HEK293 (cell line): ENCODE measurements around the gene ASXL2.
A peak's percentile ranks its signal among the peaks of the same experiment; 100 is the strongest.

Experiments used
- CTCF ChIA-PET: fragments of 350-600 bp; formaldehyde crosslinking; extraction: SDS; loops from one replicate; lab custom pipeline; 2021; ENCODE audit warnings: antibody characterized with exemption; lab: Yijun Ruan, JAX
- POLR2A ChIA-PET: fragments of 300-600 bp; formaldehyde crosslinking; extraction: SDS; loops from one replicate; lab custom pipeline; 2020; ENCODE audit warnings: antibody characterized with exemption, inconsistent platforms; lab: Yijun Ruan, JAX
- H3K27ac ChIP-seq: fragments of 200-500 bp; sonication (Bioruptor generic); 2 replicates; pipeline ENCODE4 v1.5.1; 2014; ENCODE audit warnings: low read depth, low read length, control low read depth, inconsistent platforms; ENCODE audit errors: extremely low read depth
- H3K36me3 ChIP-seq, 2 experiments: fragments of 200-500 bp in 1 of 2; sonication (Bioruptor generic) in 1 of 2; 1 replicate in 1 of 2; 2 replicates in 1 of 2; pipeline ENCODE4 v1.5.1; 2014 to 2017; ENCODE audit warnings: inconsistent platforms in 2 of 2, low read length in 2 of 2; ENCODE audit not compliant: control insufficient read depth in 2 of 2, insufficient read depth in 1 of 2
- H3K4me1 ChIP-seq: fragments of 200-500 bp; sonication (Bioruptor generic); 2 replicates; pipeline ENCODE4 v1.5.1; 2014; ENCODE audit warnings: mild to moderate bottlenecking, low read length, inconsistent platforms; ENCODE audit not compliant: control insufficient read depth, insufficient read depth
- H3K4me3 ChIP-seq: 2 replicates; pipeline ENCODE4 v1.5.1; 2011; ENCODE audit warnings: low read depth, mild to moderate bottlenecking, control low read depth, low read length, moderate library complexity
- H3K9me3 ChIP-seq: fragments of 200-500 bp; sonication (Bioruptor generic); 2 replicates; pipeline ENCODE4 v1.5.1; 2014; ENCODE audit warnings: low read depth, low read length, inconsistent platforms; ENCODE audit not compliant: control insufficient read depth, insufficient read depth
- GFI1B ChIP-seq: fragments of 450-650 bp; formaldehyde crosslinking; IDR thresholded peaks from 2 replicates; pipeline ENCODE4 v1.5.1; 2016; ENCODE audit warnings: missing biosample characterization, missing genetic modification characterization
- GLIS1 ChIP-seq: fragments of 450-650 bp; formaldehyde crosslinking; IDR thresholded peaks from 2 replicates; pipeline ENCODE4 v1.5.1; 2016; ENCODE audit warnings: missing biosample characterization, missing genetic modification characterization
- KLF9 ChIP-seq: fragments of 450-650 bp; formaldehyde crosslinking; IDR thresholded peaks from 2 replicates; pipeline ENCODE4 v1.5.1; 2016; ENCODE audit warnings: missing biosample characterization, missing genetic modification characterization, low read depth
- MZF1 ChIP-seq: fragments of 450-650 bp; formaldehyde crosslinking; IDR thresholded peaks from 2 replicates; pipeline ENCODE4 v1.5.1; 2017; ENCODE audit warnings: missing biosample characterization, missing genetic modification characterization, borderline replicate concordance
- SETDB1 ChIP-seq: IDR thresholded peaks from one replicate; pipeline ENCODE4 v1.6.1; 2017; ENCODE audit warnings: mild to moderate bottlenecking, low read length, moderate library complexity, mixed read lengths; ENCODE audit not compliant: insufficient read length
- SP3 ChIP-seq: fragments of 450-650 bp; formaldehyde crosslinking; IDR thresholded peaks from 2 replicates; pipeline ENCODE4 v1.5.1; 2016; ENCODE audit warnings: missing biosample characterization, missing genetic modification characterization
- ZNF248 ChIP-seq: fragments of 450-650 bp; formaldehyde crosslinking; IDR thresholded peaks from 2 replicates; pipeline ENCODE4 v1.5.1; 2017; ENCODE audit warnings: missing biosample characterization, missing genetic modification characterization
- ZNF350 ChIP-seq: fragments of 450-650 bp; formaldehyde crosslinking; IDR thresholded peaks from 2 replicates; pipeline ENCODE4 v1.5.0; 2017; ENCODE audit warnings: missing biosample characterization, mild to moderate bottlenecking, missing genetic modification characterization
- ZNF521 ChIP-seq: fragments of 450-650 bp; formaldehyde crosslinking; IDR thresholded peaks from 2 replicates; pipeline ENCODE4 v1.5.1; 2017; ENCODE audit warnings: missing biosample characterization, mild to moderate bottlenecking, missing genetic modification characterization
- ZNF621 ChIP-seq: fragments of 450-650 bp; formaldehyde crosslinking; IDR thresholded peaks from 2 replicates; pipeline ENCODE4 v1.5.1; 2017; ENCODE audit warnings: missing biosample characterization, missing genetic modification characterization
- ZNF792 ChIP-seq: fragments of 450-650 bp; formaldehyde crosslinking; IDR thresholded peaks from 2 replicates; pipeline ENCODE4 v1.5.1; 2016; ENCODE audit warnings: missing biosample characterization, missing genetic modification characterization
- TF ChIP-seq, protein P1 (sequence below): fragments of 450-650 bp; formaldehyde crosslinking; IDR thresholded peaks from 2 replicates; pipeline ENCODE4 v1.5.1; 2017; ENCODE audit warnings: missing biosample characterization, missing genetic modification characterization
- TF ChIP-seq, protein P2 (sequence below): fragments of 450-650 bp; formaldehyde crosslinking; IDR thresholded peaks from 2 replicates; pipeline ENCODE4 v1.5.1; 2016; ENCODE audit warnings: missing biosample characterization, missing genetic modification characterization
- TF ChIP-seq, protein P3 (sequence below): fragments of 450-650 bp; formaldehyde crosslinking; IDR thresholded peaks from 2 replicates; pipeline ENCODE4 v1.5.1; 2016; ENCODE audit warnings: missing biosample characterization, missing genetic modification characterization
- TF ChIP-seq, protein P4 (sequence below): fragments of 450-650 bp; formaldehyde crosslinking; IDR thresholded peaks from 2 replicates; pipeline ENCODE4 v1.5.1; 2016; ENCODE audit warnings: missing biosample characterization, missing genetic modification characterization, borderline replicate concordance
- TF ChIP-seq, protein P5 (sequence below): IDR thresholded peaks from 2 replicates; pipeline ENCODE4 v1.6.1; 2011; ENCODE audit warnings: mild to moderate bottlenecking, low read depth, low read length, borderline replicate concordance

The ASXL2 gene

DNA sequence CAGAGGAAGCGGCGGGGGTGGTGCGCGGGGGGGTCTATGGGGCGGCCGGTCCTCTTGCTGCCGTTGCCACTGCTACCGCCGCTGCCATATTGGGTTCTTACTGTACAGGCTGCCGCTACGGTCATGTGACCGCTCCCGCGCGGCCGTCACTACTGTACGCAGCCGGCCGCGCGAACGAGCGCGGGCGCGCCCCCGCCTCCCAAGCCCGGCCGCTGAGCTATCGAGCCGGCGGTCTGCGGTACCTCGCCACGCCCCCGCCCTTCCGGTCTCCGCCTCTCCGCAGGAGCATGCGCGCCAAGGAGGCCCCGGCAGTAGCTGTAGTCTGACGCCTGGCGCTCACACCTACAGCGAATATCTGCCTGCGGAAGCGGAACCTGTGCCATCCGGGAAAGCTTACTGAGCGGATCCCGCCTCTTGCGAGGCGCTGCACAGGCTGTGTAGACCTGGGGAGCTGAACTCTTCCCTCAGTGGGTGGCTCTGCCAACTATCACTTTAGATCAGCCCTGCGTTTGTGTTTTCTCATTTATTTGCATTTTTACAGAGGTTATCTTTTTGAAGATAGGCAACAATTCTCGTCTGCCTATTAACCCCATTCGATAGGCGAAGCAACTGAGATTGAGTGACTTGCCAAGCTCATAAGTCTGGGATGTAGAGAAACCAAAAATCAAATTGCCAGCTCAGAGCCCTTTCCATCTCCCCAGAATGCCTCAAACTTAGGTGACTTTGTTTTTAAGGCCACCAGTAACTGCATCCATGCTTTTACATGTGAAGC, at the start of gene ASXL2 (continued):
- TF ChIP-seq, protein P1, sequence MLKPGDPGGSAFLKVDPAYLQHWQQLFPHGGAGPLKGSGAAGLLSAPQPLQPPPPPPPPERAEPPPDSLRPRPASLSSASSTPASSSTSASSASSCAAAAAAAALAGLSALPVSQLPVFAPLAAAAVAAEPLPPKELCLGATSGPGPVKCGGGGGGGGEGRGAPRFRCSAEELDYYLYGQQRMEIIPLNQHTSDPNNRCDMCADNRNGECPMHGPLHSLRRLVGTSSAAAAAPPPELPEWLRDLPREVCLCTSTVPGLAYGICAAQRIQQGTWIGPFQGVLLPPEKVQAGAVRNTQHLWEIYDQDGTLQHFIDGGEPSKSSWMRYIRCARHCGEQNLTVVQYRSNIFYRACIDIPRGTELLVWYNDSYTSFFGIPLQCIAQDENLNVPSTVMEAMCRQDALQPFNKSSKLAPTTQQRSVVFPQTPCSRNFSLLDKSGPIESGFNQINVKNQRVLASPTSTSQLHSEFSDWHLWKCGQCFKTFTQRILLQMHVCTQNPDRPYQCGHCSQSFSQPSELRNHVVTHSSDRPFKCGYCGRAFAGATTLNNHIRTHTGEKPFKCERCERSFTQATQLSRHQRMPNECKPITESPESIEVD (tag by site-specific recombination), result no peak
- TF ChIP-seq SP3 (tag by site-specific recombination) (peak; percentile 74), ZNF350 (tag by site-specific recombination) (no peak)

DNA sequence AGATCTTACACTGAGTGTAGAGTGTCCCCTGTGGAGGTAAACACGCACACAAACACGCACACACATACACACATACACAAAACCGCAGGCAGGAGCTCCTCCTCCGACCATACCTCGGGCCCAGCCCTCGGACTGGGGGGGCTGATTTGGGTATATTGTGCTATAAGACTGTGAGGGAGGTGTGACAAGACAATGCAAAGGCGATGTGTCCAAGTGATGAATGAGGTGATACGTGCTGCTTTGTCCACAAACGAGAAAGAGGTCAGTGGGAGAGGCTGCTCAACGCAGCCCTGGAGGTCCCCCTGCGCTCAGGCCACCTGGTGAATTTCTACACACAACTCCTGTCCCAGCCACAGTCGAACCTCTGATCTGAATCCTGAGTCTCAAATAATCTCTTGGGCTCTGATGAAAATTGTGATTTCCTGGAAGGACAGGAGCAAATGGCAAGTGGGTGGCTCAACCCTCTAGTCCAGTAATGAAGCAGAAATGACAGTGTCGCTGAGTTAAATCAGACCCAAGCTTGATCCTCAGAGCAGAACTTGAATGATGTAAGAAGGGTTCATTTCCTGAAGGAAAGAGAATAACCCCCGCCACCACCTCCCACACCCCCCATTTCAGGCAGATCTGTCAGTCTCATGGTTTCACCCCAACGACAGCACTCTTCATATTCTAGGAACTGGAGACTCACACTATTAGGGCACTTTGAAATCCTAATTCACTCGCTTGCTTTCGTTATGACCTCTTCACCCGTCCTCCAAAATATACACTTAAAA, 48.9 kb upstream of the ASXL2 start:
- Histone ChIP-seq H3K4me3 (no peak overlapping the region), H3K4me1 (no peaks in the 10 kb centered on the region), H3K9me3 (no peaks in the 10 kb centered on the region), H3K27ac (no peak overlapping the region), H3K36me3 (peaks cover 0 to 29% of the 10 kb centered on the region in 2 experiments; a peak in 1 of 3 replicates)
- CTCF ChIA-PET, result no interaction called here
- POLR2A ChIA-PET, result no interaction called here
- no peak for TF ChIP-seq ZNF792 (tag by site-specific recombination)
- TF ChIP-seq GFI1B (tag by site-specific recombination), result no peak
- no peak for TF ChIP-seq ZNF621 (tag by site-specific recombination)
- no peak for TF ChIP-seq KLF9 (tag by site-specific recombination)
- TF ChIP-seq, protein P2, sequence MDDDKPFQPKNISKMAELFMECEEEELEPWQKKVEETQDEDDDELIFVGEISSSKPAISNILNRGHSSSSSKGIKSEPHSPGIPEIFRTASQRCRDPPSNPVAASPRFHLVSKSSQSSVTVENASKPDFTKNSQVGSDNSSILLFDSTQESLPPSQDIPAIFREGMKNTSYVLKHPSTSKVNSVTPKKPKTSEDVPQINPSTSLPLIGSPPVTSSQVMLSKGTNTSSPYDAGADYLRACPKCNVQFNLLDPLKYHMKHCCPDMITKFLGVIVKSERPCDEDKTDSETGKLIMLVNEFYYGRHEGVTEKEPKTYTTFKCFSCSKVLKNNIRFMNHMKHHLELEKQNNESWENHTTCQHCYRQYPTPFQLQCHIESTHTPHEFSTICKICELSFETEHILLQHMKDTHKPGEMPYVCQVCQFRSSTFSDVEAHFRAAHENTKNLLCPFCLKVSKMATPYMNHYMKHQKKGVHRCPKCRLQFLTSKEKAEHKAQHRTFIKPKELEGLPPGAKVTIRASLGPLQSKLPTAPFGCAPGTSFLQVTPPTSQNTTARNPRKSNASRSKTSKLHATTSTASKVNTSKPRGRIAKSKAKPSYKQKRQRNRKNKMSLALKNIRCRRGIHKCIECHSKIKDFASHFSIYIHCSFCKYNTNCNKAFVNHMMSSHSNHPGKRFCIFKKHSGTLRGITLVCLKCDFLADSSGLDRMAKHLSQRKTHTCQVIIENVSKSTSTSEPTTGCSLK (tag by site-specific recombination), result no peak
- no peak for TF ChIP-seq GLIS1
- no peak for TF ChIP-seq MZF1
- TF ChIP-seq SETDB1, result no peak
- TF ChIP-seq ZNF248 (tag by site-specific recombination), result no peak
- TF ChIP-seq, protein P3, sequence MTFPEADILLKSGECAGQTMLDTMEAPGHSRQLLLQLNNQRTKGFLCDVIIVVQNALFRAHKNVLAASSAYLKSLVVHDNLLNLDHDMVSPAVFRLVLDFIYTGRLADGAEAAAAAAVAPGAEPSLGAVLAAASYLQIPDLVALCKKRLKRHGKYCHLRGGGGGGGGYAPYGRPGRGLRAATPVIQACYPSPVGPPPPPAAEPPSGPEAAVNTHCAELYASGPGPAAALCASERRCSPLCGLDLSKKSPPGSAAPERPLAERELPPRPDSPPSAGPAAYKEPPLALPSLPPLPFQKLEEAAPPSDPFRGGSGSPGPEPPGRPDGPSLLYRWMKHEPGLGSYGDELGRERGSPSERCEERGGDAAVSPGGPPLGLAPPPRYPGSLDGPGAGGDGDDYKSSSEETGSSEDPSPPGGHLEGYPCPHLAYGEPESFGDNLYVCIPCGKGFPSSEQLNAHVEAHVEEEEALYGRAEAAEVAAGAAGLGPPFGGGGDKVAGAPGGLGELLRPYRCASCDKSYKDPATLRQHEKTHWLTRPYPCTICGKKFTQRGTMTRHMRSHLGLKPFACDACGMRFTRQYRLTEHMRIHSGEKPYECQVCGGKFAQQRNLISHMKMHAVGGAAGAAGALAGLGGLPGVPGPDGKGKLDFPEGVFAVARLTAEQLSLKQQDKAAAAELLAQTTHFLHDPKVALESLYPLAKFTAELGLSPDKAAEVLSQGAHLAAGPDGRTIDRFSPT (tag by site-specific recombination), result no peak
- TF ChIP-seq, protein P4, sequence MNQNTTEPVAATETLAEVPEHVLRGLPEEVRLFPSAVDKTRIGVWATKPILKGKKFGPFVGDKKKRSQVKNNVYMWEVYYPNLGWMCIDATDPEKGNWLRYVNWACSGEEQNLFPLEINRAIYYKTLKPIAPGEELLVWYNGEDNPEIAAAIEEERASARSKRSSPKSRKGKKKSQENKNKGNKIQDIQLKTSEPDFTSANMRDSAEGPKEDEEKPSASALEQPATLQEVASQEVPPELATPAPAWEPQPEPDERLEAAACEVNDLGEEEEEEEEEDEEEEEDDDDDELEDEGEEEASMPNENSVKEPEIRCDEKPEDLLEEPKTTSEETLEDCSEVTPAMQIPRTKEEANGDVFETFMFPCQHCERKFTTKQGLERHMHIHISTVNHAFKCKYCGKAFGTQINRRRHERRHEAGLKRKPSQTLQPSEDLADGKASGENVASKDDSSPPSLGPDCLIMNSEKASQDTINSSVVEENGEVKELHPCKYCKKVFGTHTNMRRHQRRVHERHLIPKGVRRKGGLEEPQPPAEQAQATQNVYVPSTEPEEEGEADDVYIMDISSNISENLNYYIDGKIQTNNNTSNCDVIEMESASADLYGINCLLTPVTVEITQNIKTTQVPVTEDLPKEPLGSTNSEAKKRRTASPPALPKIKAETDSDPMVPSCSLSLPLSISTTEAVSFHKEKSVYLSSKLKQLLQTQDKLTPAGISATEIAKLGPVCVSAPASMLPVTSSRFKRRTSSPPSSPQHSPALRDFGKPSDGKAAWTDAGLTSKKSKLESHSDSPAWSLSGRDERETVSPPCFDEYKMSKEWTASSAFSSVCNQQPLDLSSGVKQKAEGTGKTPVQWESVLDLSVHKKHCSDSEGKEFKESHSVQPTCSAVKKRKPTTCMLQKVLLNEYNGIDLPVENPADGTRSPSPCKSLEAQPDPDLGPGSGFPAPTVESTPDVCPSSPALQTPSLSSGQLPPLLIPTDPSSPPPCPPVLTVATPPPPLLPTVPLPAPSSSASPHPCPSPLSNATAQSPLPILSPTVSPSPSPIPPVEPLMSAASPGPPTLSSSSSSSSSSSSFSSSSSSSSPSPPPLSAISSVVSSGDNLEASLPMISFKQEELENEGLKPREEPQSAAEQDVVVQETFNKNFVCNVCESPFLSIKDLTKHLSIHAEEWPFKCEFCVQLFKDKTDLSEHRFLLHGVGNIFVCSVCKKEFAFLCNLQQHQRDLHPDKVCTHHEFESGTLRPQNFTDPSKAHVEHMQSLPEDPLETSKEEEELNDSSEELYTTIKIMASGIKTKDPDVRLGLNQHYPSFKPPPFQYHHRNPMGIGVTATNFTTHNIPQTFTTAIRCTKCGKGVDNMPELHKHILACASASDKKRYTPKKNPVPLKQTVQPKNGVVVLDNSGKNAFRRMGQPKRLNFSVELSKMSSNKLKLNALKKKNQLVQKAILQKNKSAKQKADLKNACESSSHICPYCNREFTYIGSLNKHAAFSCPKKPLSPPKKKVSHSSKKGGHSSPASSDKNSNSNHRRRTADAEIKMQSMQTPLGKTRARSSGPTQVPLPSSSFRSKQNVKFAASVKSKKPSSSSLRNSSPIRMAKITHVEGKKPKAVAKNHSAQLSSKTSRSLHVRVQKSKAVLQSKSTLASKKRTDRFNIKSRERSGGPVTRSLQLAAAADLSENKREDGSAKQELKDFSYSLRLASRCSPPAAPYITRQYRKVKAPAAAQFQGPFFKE (tag by site-specific recombination), result no peak
- TF ChIP-seq, protein P5, sequence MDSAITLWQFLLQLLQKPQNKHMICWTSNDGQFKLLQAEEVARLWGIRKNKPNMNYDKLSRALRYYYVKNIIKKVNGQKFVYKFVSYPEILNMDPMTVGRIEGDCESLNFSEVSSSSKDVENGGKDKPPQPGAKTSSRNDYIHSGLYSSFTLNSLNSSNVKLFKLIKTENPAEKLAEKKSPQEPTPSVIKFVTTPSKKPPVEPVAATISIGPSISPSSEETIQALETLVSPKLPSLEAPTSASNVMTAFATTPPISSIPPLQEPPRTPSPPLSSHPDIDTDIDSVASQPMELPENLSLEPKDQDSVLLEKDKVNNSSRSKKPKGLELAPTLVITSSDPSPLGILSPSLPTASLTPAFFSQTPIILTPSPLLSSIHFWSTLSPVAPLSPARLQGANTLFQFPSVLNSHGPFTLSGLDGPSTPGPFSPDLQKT, result no peak
- TF ChIP-seq ZNF521 (tag by site-specific recombination), result no peak
